Stimulated activated CD4-positive, alpha-beta T cell treated with anti-CD3 and anti-CD28 coated beads, Interleukin-4, amount 100 ng/mL, for 24 hours (primary cell): Measurements from ENCODE around the gene KCTD5.

Experiments used
- DNase-seq: peaks from one replicate; pipeline ENCODE4 v3.0.0-alpha.2; 2020

The KCTD5 gene

DNA sequence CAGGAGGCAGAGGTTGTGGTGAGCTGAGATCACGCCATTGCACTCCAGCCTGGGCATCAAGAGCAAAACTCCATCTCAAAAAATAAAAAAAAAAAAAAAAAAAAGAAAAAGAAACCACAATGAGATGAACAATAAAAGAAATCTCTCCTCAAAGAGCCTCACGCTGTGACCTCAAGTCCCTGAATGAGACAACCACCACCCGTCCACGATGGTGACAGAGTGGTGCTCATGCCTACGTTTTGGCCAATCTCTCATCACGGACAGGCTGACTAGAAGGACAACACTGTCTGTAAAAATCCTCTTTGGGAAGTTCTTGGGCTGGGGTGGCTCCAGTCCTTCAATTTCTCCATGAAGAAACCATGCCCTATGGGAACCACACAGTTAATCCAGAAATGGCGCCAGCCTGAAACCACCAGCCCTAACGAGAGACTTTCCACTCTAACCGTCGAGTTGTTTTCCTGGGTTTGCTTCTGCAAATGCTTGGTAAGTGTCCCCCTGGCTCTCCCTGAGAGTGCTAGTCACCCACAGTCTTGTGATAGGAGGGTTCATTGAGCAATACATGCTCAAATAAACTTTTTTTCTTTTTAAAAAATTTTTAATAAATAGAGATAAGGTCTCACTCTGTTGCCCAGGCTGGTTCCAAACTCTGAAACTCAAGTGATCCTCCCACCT lies 52.7 kb downstream of the KCTD5 start:
- no peak for DNase-seq

DNA sequence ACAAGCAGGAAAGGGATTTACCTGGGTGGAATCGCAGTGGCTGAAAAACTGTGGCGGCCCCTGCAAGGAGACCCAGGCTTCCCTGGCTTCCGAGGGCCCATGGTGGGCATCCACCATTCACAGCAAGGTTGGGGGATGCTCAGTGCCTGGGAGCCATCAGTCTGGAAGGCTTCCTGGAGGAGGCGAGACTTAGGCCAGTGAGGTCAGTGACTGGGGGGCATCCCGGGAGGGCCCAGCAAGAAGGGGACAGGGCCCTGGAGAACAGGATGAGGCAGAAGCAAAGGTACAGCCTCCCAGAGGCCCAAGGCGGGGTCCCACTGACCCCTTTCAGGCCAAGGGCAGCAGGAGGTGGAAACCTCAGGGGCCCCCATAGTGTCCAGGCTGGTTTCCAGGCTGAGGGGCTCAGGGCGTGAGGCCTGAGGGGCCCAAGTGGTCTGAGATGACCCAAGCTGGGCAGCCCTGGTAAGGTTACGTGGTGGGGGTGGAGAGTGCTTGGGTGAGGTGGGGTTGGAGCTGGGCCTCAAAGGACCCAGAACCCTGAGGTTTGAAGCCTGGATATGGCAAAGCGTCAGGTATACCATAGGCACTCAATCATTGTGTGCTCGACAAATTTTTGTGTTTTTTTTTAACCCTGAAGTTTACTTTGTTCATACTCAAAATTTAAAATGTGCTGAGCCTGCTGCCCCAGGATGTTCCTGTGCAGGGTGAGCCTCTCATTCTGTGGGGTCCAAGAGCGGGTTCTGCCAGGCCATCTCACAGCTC lies 54.3 kb downstream of the KCTD5 start:
- DNase-seq: no peak

DNA sequence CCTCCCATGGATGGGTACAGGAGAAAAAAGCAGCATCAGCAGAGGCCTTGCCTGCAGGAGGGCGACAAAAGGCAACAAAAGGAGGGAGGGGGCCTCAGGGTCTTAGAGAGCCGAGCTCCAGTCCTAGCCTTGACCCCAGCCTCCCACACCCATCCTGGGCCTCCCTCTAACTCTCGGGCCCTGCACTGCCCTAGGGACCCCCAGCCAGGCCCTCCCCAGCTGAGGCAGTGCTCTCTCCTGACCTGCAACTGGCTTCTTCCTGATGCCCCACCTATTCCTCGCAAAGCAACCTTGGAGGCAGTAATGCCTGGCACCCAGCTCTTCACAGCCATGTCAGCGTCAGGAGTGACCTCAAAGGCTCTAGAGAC lies 54.9 kb downstream of the KCTD5 start:
- DNase-seq: no peak

DNA sequence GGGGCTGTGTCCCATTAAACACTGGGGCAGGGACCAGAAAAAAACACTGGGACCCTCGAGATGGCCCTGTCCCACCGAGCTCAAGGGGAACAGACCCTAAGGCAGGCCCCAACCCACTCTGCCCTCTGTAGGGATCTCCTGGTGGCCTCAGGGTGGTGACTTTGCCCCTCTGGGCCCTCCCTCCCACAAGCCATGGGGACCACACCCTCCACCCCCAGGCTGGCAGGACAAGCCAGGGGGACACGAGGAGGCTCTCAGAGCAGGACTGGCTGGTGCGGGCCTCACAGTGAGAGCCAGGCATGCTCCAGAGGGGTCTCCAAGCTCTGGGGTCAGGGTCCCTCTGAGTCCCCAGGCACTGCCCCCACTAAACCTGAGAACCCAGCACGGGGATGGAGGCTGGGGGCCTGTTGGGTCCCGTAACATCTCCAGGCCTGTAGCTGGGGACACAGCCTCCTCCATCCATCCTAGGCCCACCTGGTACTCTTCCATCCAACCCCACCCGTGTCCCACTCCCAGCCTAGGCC lies 55.6 kb downstream of the KCTD5 start:
- DNase-seq: no peak

DNA sequence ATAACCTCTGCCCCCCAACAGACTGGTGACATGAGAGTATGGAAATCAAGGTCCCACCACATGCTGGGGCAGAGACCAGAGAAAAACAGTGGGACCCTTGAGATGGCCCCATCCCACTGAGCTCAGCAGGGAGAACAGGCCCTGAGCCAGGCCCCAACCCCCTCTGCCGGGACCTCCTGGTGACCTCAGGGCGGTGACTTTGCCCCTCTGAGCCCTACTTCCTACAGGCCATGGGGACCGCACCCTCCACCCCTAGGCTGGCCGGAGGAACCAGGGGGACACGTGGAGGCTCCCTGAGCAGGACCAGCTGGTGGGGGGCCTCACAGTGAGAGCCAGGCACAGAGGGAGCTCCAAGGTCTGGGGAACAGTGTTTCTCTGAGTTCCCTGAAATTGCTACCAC lies 56.3 kb downstream of the KCTD5 start:
- DNase-seq: no peak

DNA sequence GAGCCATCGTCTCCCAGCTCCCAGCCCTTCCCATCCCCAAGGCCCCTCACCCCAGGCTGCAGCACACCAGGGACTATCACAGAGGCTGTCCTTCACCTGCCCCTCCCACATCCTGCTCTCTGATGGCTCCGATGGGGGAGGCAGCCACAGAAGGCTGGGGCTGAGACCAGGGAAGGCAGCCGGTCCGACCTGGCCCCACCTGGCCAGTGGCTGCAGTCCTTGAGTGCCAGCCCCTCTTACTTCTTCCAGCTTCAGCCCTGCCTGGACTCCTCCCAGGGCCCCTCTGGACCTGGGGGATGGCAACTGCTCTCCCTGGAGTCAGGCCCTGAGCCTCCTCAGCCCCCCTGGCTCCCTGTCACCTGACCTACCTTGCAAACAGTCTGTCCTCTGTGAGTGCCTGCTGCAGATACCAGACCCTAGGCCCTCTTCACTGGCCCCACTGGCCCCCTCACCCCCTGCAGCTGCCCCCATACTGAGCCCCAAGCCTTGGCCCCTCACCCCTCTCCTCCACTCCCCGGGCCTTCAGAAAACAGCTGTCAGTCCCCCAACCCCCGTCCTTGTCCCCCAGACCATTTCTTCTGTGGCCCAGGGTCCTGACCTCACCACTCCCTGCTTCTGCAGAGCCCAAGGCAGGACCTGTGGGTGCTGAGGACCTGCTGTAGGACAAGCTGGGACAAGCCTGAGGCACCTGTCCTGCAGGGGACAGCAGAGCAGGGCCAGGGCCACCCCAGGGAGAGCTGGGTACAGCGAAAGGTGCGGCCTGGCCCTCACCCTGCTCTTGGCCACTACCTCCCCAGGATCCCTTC lies 57.5 kb downstream of the KCTD5 start:
- DNase-seq: no peak

DNA sequence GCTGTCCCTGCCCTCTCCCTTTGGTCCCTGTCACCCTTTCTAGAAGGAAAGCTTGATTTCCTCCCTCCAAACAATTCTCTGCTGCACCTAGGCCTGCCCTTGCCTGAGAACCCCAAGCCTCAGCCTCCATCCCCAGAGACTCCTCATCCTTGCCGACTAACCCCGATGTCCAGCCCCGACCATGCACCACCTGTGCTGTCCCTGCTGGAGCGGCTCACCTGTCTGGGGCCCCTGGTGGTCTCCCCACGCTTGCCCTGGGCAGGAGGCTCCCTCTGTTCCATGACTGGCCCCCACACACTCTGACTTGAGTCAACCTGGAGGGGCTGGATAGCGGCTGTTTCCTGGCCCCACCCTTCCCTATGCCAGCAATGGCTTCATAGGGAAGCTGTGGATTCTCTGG lies 58.2 kb downstream of the KCTD5 start:
- no peak for DNase-seq

DNA sequence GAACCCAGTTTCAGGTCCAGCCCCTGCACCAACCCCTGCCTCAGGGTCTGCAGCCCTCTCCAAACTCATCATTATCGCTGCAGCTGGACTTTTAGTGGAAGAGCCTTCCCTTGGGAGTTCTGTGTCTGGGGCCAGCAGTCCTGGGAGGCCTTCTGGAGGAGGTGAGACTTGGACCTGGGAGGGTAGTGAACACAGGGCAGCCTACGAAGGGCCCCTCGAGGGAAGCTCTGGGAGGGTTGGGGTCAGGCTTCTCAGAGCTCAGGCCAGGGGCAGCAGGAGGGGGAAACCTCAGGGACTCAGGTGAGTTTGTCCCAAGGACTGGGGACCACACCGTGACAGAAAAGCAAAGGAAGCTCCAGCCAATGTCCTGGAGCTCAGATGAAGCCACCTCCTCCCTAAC lies 58.8 kb downstream of the KCTD5 start:
- no peak for DNase-seq

DNA sequence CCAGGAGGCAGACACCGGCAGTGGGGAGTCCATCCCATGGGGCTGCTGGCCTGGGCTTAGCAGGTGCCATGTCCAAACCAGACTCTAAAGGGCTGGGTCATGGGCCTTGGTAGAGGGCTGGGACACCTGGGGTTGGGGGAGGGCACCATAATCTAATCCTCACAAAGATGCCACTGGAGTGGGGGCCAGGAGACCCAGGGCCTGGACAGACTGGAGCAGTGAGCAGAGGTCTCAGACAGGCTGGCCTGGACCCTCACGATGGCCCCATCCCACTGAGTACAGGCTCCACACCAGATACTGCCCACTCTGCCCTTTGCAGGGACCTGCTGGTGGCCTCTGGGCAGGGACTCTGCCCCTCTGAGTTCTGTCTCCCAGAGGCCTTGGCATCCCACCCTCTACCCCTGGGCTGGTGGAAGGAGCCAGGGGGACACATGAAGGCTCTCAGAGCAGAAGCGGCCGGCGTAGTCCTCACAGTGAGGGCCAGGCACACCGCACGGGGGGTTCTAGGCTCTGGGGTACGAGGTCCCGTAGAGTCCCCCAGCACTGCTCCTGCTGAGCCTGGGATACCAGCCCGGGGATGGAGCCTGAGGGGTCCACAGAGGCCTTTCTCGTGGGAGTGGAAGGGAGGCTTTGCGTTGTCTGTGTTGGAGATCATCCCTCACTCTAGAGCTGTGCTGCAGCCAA lies 60.1 kb downstream of the KCTD5 start:
- no peak for DNase-seq

DNA sequence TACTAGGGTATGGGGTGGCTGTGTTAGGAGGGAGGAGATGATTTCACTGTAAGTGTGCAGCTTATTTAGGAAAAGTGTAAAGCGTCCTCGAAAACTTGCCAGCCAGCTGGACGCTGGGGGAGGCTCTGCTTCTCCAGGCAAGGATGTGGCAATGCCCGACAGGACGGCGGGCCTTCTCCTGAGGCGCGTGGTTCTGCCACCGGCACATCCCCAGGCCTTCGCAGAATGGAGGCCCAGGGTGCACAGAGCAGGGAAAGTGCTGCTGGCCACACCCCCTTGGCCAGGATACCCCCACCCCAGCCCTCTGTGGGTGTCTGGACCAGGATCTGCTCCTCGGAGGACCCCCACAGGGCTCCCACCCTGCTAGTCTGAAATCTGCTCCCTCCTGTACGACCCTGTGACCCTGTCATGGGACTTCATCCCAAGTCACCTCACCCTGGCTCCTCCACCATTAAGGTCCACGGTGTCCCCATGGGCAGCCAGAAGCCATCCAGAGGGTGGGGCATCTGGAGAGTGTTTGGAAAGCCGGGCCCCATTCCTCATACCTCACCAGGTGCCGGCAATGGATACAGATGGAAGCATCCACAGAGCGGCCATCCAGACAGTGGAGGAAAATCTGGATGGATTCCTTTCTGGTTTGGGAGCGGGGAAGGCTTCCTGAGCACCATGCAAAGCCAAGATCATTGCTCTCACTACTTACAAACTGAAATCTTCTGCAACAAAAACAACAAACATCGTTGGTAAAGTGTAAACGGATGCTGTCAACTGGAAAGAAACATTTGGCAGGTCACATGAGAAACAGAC lies 60.9 kb downstream of the KCTD5 start:
- DNase-seq: no peak

DNA sequence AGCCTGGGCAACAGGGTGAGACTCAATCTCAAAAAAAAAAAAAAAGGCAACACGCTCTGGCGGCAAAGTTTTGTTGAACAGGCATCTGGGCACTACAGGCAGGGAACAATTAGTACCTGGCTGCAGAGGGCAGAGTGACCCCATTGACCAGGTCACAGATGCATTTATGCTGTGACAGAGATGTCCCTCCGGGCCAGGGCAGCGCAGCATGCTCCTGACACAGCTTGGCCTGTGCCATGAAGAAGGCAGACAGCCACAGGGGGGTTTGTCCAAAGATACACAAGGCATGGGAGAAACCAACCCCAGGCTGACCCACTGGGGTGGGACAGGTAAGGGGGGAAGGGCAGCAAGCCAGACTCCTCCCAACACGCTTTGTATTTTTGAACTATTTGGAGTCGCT lies 62.4 kb downstream of the KCTD5 start:
- no peak for DNase-seq

DNA sequence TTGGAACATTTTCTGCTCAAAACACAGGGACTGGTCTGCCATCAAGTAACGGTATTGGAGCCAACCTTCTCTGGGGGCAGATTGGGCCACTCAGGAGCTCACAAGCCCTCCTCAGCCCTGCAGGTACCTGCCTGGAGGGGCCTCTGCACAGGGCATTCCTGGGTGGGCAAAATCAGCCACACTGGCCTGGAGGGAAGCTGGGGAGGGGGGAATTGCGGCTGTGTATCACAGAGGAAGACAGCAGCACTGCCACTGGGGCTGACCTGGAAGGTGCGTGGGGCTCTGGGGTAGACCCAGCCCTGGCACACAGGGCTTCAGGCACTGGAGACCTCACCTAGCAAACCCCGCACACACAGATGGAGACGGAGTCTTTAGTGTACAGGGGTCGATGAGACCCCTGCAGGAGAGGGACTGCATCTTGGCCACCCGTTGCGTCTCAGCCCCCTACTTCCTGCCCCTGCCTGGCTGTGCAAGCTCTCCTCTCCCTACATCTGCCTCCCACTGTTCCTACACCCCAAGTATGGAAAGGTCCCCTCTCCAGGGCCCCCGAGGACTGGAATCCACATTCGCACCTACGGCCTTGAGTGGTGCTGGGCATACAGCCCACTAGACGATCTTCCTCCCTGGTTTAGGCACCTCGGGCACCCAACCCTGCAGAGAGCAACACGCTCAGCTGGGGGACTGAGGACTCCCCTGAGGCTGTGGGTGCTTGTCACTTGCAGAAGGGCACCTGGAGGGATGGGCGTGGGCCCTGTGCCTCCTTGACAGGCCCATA lies 63.0 kb downstream of the KCTD5 start:
- DNase-seq: no peak

DNA sequence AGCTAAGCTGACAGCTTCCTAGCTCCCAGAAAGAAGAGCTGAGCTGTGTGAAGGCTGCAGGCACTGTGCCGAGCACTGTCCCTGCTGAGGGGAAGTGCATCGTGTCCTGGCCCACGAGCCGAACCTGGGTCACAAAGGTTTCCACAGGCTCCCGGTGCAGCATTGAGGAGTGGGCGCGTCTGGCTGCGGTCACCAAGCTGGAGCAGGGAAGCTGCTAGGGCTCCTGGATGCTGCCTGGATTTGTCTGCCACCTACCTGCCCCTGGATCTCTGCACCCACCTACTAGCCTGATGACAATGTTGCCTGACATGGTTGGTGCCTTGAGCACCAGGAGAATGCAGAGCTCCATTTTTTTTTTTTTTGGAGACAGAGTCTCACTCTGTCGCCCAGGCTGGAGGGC lies 63.6 kb downstream of the KCTD5 start:
- no peak for DNase-seq

DNA sequence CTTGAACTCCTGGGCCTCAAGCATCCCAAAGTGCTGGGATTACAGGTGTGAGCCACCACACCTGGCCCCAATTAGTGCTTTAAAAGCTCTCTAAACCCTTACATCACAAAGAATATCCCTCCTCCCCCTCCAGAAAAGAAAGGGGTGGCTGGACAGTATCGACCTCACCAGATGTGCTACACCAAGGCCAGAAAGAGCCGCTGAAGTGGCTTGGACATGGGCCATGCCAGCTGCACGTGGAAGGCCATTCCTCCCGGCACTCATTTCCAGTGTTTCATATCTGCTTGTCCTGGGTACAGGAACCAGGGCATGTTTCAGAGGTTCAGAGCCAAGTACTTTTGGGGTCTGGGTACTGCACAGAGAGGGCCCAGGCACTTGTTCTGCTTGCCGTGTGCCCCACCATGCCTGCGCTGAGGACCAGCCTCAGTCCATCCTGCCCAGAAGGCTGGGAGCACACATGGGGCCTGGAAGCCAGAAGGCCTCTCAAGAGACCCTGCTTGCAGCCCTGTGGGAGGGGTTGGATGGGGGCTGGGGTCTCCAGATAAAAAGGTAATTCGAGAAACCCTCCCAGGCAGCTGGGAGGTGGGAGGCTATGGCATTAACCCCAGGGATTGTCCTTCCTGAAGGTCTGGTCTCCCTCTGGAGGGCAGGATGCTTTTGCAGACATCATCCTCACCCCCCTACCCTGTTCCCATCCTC lies 66.6 kb downstream of the KCTD5 start:
- DNase-seq: no peak

DNA sequence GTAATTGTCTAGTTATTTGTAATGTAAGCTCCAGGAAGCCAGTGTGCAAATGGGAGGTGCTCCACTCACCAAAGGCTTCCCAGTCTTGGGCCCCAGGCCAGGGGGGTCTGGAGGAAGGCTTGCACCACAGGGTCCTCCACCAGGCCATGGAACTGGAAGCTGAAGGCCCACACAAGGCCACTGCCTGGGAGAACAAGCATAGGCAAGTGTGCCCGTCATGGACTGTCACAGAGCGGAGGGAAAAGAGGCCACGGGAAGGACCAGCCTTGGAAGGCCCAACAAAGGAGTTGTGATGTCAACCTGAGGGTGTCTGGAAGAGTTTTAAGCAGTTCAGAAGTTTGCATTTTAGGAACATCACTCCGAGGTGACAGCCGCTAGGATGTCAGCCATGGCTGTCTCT lies 67.2 kb downstream of the KCTD5 start:
- no peak for DNase-seq

DNA sequence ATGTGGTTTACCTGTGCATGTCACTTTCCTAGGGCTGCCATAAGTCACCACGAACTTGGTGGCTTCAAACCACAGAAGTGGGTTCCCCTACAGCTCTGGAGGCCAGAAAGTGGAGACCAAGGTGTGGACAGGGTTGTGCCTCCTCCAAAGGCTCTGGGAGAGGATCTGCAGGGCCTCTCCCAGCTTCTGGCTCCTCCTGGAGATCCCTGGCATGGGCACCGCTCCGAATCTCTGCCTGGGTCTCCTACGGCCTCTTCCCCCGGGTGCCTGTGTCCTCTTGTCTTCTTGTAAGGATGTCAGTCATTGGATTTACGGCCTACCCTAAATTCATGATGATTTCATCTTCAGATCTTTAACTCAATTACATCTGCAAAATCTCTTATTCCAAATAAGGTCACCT lies 67.6 kb downstream of the KCTD5 start:
- DNase-seq: no peak

DNA sequence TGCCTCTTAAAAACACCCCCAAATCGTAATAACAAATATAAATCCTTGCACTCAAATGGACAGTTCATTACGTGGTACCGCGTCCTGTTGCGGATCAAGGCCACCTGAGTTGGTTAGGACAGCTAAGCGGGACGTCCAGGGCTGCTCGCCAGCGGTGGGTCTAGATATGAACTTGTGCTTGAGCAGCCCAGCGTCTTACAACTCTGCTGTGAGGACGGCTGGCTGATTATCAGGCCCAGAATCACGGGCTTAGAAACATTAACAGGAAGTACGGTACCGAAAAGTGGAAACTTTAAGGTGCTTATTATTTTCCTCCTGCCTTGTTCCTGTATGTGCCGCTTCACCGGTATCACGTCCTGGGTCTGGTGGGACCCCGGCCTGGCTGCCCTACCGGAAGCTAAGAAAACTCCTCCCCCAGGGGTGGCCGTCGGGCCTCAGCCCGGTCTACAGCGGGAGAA lies 69.3 kb downstream of the KCTD5 start:
- DNase-seq: no peak

DNA sequence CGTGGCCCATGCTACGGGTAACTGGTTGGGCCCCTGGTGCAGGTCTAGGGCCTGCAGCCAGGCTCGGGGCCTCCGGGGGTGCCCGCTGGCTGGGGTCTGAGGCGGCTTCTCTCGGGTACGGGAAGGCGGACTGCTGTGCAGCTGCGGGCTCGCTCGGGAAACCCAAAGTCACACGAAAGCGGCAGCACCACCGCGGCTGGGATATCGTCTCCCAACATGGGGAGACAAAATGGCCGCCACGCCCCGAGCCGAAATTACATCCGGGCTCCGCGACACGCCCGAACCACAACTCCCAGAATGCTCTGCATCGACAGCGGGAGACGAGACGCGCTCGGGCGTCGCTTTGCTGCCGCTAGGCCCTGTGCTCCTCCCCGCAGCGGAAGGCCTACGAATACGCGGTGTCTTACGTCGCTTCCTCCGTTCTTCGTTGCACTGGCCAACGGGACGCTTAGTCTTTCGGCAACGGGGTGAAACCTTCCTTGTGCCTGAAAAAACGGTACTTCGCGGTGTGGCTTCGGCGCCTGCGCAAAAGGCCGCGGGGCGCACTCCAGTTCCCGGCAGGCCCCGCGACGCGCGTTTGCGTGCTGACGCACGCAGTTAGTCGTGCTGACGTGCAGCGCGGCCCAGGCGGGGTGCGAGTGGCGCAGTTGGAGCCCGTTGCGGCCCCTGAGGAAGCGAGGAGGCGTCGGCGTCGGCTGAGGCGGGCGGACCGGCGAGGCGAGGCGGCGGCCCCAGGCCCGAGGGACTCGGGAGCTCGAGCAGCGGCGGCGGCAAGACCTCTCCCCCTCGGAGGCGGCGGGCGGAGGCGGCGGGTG lies 69.9 kb downstream of the KCTD5 start, which contains the start of gene SRRM2:
Gene SRRM2 (plus strand): TSS at position 604 of the 815 bp plus-strand sequence. CDS start 3,727 bp downstream, outside the sequence.
- DNase-seq: peak; percentile 94
